Measurements from ENCODE around the gene AFF4. TPM values are rescaled to one million over a fixed set of nuclear protein-coding genes. Genes with fewer than 3 reads are reported as not detected.

AFF4 gene
- polyA plus RNA-seq, 3 donors = 9.7 to 17.7 (median 17.6) TPM

- no peak for DNase-seq
- Mint-ChIP-seq H3K27ac (no peak overlapping the region), H3K36me3 (no peaks in the 10 kb centered on the region), H3K4me1 (no peaks in the 10 kb centered on the region), H3K9me3 (peaks cover 0 to 1% (median 0%) of the 10 kb centered on the region in 7 donors), H3K27me3 (ENCODE audit: low read depth in 3 of 3) (peaks cover 5 to 10% (median 9%) of the 10 kb centered on the region in 3 donors), H3K4me3 (no peak overlapping the region)
- Histone ChIP-seq H3K36me3 (replicated peaks in 1 of 2; ENCODE audit: control insufficient read depth in 1 of 2, insufficient read depth in 2 of 2, low read length in 2 of 2) (no peaks in the 10 kb centered on the region), H3K4me2 (replicated peaks; ENCODE audit: extremely low read depth, low read length, poor library complexity, severe bottlenecking) (no peak overlapping the region), H3K27ac (ENCODE audit: low read depth in 1 of 2, low read length in 2 of 2) (no peak overlapping the region), H3K9me3 (replicated peaks in 1 of 2; ENCODE audit: control insufficient read depth in 1 of 2, insufficient read depth in 1 of 2, low read length in 2 of 2) (no peaks in the 10 kb centered on the region), H2AFZ (ENCODE audit: insufficient read depth, low read depth, low read length, poor library complexity, severe bottlenecking) (no peak overlapping the region), H3K4me1 (ENCODE audit: control insufficient read depth in 1 of 2, insufficient read depth in 2 of 2, low read length in 2 of 2) (no peaks in the 10 kb centered on the region), H3K4me3 (replicated peaks in 1 of 3; ENCODE audit: low read depth in 2 of 3, low read length in 3 of 3) (no peak overlapping the region), H3K27me3 (ENCODE audit: control insufficient read depth in 2 of 2, insufficient read depth in 2 of 2, low read length in 2 of 2) (no peaks in the 10 kb centered on the region), H4K20me1 (ENCODE audit: insufficient read depth, low read length) (no peaks in the 10 kb centered on the region), H3K9ac (ENCODE audit: insufficient read depth, low read length, poor library complexity, severe bottlenecking) (no peak overlapping the region), H3K79me2 (ENCODE audit: insufficient read depth, low read length) (no peaks in the 10 kb centered on the region)
- 55% methylated on average over 3 of the region's 3 CpGs for WGBS (ENCODE audit: insufficient coverage)
- intact Hi-C loops (cut with micrococcal nuclease) = no loop called here
- TF ChIP-seq, protein P1, sequence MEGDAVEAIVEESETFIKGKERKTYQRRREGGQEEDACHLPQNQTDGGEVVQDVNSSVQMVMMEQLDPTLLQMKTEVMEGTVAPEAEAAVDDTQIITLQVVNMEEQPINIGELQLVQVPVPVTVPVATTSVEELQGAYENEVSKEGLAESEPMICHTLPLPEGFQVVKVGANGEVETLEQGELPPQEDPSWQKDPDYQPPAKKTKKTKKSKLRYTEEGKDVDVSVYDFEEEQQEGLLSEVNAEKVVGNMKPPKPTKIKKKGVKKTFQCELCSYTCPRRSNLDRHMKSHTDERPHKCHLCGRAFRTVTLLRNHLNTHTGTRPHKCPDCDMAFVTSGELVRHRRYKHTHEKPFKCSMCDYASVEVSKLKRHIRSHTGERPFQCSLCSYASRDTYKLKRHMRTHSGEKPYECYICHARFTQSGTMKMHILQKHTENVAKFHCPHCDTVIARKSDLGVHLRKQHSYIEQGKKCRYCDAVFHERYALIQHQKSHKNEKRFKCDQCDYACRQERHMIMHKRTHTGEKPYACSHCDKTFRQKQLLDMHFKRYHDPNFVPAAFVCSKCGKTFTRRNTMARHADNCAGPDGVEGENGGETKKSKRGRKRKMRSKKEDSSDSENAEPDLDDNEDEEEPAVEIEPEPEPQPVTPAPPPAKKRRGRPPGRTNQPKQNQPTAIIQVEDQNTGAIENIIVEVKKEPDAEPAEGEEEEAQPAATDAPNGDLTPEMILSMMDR (IDR thresholded peaks at IDR 0.05) = no peak
These were observed 109.1 kb downstream of the AFF4 start for GRCh38 chr5:132854301-132854700.

GRCh38 chr5:132853790-132854189 is 109.6 kb downstream of the AFF4 start:
- no CpG with 5 or more reads among the region's 1 CpG for WGBS (ENCODE audit: insufficient coverage)
- no peak overlapping the region for H3K4me3 Mint-ChIP-seq
- no peak for DNase-seq
- peaks cover 5 to 7% (median 6%) of the 10 kb centered on the region in 3 donors for H3K27me3 Mint-ChIP-seq (ENCODE audit: low read depth in 3 of 3)
- Histone ChIP-seq H3K79me2 (ENCODE audit: insufficient read depth, low read length) (no peaks in the 10 kb centered on the region), H4K20me1 (ENCODE audit: insufficient read depth, low read length) (no peaks in the 10 kb centered on the region), H3K4me2 (replicated peaks; ENCODE audit: extremely low read depth, low read length, poor library complexity, severe bottlenecking) (no peak overlapping the region), H3K36me3 (replicated peaks in 1 of 2; ENCODE audit: control insufficient read depth in 1 of 2, insufficient read depth in 2 of 2, low read length in 2 of 2) (no peaks in the 10 kb centered on the region), H3K9me3 (replicated peaks in 1 of 2; ENCODE audit: control insufficient read depth in 1 of 2, insufficient read depth in 1 of 2, low read length in 2 of 2) (no peaks in the 10 kb centered on the region), H3K27me3 (ENCODE audit: control insufficient read depth in 2 of 2, insufficient read depth in 2 of 2, low read length in 2 of 2) (no peaks in the 10 kb centered on the region), H2AFZ (ENCODE audit: insufficient read depth, low read depth, low read length, poor library complexity, severe bottlenecking) (no peak overlapping the region), H3K4me3 (replicated peaks in 1 of 3; ENCODE audit: low read depth in 2 of 3, low read length in 3 of 3) (no peak overlapping the region), H3K9ac (ENCODE audit: insufficient read depth, low read length, poor library complexity, severe bottlenecking) (no peak overlapping the region), H3K4me1 (ENCODE audit: control insufficient read depth in 1 of 2, insufficient read depth in 2 of 2, low read length in 2 of 2) (no peaks in the 10 kb centered on the region), H3K27ac (ENCODE audit: low read depth in 1 of 2, low read length in 2 of 2) (no peak overlapping the region)
- peaks cover 0 to 1% (median 0%) of the 10 kb centered on the region in 7 donors for H3K9me3 Mint-ChIP-seq
- no peak overlapping the region for H3K27ac Mint-ChIP-seq
- TF ChIP-seq, protein P1 (IDR thresholded peaks at IDR 0.05) = no peak
- no peaks in the 10 kb centered on the region for H3K36me3 Mint-ChIP-seq
- H3K4me1 Mint-ChIP-seq = no peaks in the 10 kb centered on the region
- intact Hi-C loops (cut with micrococcal nuclease) = no loop called here
